ENCODE measurements around the gene CARD10. TPM values are rescaled to one million over a fixed set of nuclear protein-coding genes. Genes with fewer than 3 reads are reported as not detected.

CARD10 gene
- total RNA-seq, 4 donors from 2014 or later, result 11.6 to 24.1 (median 20.9) TPM

DNA sequence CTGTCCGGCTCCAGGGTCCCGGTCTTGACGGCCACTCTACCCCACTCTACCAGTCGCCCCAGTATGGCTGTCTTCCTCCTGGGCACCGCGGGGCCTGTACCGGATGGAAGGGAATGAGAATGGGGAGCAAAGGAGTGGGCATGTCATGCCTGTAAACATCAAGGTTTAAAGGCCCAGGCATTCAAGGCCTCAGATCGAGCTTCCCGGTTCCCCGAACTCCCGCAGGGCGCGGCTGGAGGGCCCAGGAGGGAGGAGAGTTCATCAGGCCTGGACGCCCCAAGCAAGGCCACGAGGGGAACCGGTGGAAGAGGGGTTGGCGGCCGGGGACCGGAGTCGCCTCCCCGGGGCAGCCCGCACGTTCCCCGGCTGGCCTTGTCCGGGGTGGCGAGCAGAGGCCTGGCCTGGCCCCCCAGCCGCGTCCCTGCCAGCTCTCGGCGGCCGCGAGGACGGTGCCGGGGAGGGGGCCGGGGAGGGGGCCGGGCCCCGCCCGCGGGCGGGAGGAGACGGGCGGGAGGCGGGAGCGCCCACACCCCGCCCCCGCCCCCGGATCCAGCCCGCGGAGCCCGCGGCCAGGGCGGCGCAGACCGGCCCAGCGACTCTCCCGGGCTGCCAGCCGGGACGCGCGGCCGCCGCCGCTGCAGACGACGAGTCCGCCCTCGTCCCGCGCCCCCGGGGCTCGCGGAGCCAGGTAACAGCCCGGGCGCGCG, 40.8 kb upstream of the CARD10 start, which contains the start of gene CDC42EP1:
CDC42EP1 (plus strand) TSS at position 580 of the 707 bp plus-strand sequence. CDS start 5,870 bp downstream, outside the sequence.
- H3K4me1 ChIP-seq, result peaks cover 56 to 69% (median 59%) of the 10 kb centered on the region in 3 donors
- no peak for DNase-seq
- no peaks in the 10 kb centered on the region for H3K9me3 ChIP-seq
- H3K4me3 ChIP-seq, result peak within 1 kb of the TSS; percentile 78 to 92 (median 91)
- peak within 1 kb of the TSS; percentile 98 to 99 (median 99) for H3K27ac ChIP-seq
- intact Hi-C loops (cut with DNase I), result loop anchor here (5.0 kb wide), 1 partner anchor 47 kb away; the partner anchor contains the start of gene GGA1
- TF ChIP-seq POLR2A (IDR thresholded peaks at IDR 0.05), result peak in 2 of 4 donors; percentile 73 to 80
- TF ChIP-seq, protein P1, sequence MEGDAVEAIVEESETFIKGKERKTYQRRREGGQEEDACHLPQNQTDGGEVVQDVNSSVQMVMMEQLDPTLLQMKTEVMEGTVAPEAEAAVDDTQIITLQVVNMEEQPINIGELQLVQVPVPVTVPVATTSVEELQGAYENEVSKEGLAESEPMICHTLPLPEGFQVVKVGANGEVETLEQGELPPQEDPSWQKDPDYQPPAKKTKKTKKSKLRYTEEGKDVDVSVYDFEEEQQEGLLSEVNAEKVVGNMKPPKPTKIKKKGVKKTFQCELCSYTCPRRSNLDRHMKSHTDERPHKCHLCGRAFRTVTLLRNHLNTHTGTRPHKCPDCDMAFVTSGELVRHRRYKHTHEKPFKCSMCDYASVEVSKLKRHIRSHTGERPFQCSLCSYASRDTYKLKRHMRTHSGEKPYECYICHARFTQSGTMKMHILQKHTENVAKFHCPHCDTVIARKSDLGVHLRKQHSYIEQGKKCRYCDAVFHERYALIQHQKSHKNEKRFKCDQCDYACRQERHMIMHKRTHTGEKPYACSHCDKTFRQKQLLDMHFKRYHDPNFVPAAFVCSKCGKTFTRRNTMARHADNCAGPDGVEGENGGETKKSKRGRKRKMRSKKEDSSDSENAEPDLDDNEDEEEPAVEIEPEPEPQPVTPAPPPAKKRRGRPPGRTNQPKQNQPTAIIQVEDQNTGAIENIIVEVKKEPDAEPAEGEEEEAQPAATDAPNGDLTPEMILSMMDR (IDR thresholded peaks at IDR 0.05), result no peak
- WGBS, 2 donors, result 14 to 42% methylated on average over 7 to 12 of the region's 76 CpGs
- peaks cover 0 to 12% (median 0%) of the 10 kb centered on the region in 4 donors for H3K27me3 ChIP-seq
- no peaks in the 10 kb centered on the region for H3K36me3 ChIP-seq

DNA sequence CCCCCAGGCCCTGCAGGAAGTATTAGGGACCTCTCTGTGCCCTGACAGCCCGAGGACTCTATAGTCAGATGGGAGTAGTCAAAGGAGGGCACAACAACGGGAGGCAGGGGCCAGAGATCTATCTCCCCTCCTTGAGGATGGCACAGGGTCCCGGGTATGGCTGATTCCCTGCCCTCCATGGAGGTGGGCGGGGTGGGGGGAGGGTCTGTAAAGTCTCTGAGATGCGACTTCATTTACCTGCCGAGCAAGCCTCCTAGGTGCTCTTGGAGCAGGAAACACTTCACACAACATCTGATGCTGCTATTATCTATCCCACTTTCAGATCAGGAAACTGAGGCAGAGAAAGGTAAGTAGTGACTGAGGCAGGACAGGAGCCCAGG, 40.3 kb upstream of the CARD10 start:
- Histone ChIP-seq H3K4me1 (peaks cover 51 to 64% (median 54%) of the 10 kb centered on the region in 3 donors), H3K27ac (peak overlapping the region; percentile 98 to 99 (median 99)), H3K36me3 (no peaks in the 10 kb centered on the region), H3K9me3 (no peaks in the 10 kb centered on the region), H3K27me3 (peaks cover 0 to 12% (median 0%) of the 10 kb centered on the region in 4 donors), H3K4me3 (peak overlapping the region in 3 of 4 donors; percentile 78 to 92 (median 91))
- DNase-seq, result no peak
- intact Hi-C loops (cut with DNase I), result no loop called here
- WGBS, 2 donors, result 35 to 66% methylated on average over 2 to 5 of the region's 6 CpGs
- no peak for TF ChIP-seq POLR2A (IDR thresholded peaks at IDR 0.05)
- TF ChIP-seq, protein P1 (IDR thresholded peaks at IDR 0.05), result no peak

DNA sequence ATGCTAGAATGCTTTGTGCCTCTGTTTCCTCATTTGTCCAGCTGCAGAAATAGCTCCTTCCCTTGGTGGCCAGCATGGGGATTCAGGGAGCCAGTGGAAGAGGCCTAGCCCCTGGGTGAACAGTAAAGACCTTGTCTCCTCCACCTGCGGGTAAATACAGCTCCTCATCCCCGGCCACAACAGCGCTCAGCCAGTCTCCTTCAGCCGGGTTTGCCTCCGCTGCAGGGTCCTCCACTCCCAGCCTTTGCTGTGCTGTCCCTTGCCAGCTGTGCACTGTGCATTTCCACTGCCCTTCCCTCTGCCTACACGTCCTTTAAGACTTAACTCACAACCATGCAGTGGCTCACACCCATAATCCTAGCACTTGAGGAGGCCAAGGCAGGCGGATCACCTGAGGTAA, 39.6 kb upstream of the CARD10 start:
- peak overlapping the region in 2 of 4 donors; percentile 98 to 99 for H3K27ac ChIP-seq
- intact Hi-C loops (cut with DNase I), result no loop called here
- TF ChIP-seq, protein P1 (IDR thresholded peaks at IDR 0.05), result no peak
- TF ChIP-seq POLR2A (IDR thresholded peaks at IDR 0.05), result no peak
- no peaks in the 10 kb centered on the region for H3K9me3 ChIP-seq
- no peak for DNase-seq
- no peak overlapping the region for H3K4me3 ChIP-seq
- peaks cover 44 to 57% (median 47%) of the 10 kb centered on the region in 3 donors for H3K4me1 ChIP-seq
- H3K36me3 ChIP-seq, result no peaks in the 10 kb centered on the region
- WGBS, 2 donors, result 73 to 84% methylated on average over 5 to 7 of the region's 7 CpGs
- peaks cover 0 to 12% (median 0%) of the 10 kb centered on the region in 4 donors for H3K27me3 ChIP-seq

GRCh38 chr22:37557321-37558001, 38.2 kb upstream of the CARD10 start:
- Histone ChIP-seq H3K27ac (peak overlapping the region in 3 of 4 donors; percentile 42 to 99 (median 44)), H3K9me3 (no peaks in the 10 kb centered on the region), H3K4me3 (no peak overlapping the region), H3K4me1 (peaks cover 35 to 52% (median 42%) of the 10 kb centered on the region in 3 donors), H3K27me3 (peaks cover 0 to 12% (median 0%) of the 10 kb centered on the region in 4 donors), H3K36me3 (no peaks in the 10 kb centered on the region)
- intact Hi-C loops (cut with DNase I), result no loop called here
- no peak for DNase-seq
- no peak for TF ChIP-seq POLR2A (IDR thresholded peaks at IDR 0.05)
- TF ChIP-seq, protein P1 (IDR thresholded peaks at IDR 0.05), result no peak
- WGBS, 2 donors, result 54 to 66% methylated on average over 7 of the region's 7 CpGs

DNA sequence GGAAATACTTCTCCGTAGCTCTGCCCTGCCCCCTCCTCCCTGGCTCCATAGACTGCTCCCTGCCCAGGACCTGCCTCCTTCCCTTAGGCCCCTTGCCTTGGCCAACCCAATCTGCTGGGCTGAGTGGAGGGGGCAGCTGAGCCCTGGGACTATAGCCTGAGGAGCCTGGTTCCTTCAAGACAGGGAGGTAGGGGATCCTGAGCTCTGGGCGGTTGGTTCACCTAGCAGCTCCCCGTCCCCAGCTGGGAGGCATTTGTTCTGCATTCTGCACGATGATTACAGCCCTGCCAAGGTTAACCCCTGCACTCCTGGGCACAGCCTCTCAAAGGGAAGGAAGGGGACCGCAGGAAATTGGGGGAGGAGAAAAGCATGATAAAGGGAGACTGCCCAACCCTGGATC, 37.5 kb upstream of the CARD10 start:
- Histone ChIP-seq H3K9me3 (no peaks in the 10 kb centered on the region), H3K36me3 (no peaks in the 10 kb centered on the region), H3K27ac (peak overlapping the region in 1 of 4 donors; percentile 42), H3K4me3 (no peak overlapping the region), H3K27me3 (peaks cover 0 to 8% (median 0%) of the 10 kb centered on the region in 4 donors), H3K4me1 (peaks cover 33 to 52% (median 42%) of the 10 kb centered on the region in 3 donors)
- intact Hi-C loops (cut with DNase I), result no loop called here
- 0 to 20% methylated on average over 2 to 4 of the region's 5 CpGs for WGBS, 2 donors
- TF ChIP-seq POLR2A (IDR thresholded peaks at IDR 0.05), result no peak
- TF ChIP-seq, protein P1 (IDR thresholded peaks at IDR 0.05), result no peak
- DNase-seq, result no peak

All from esophagus squamous epithelium (tissue), 5 donors.